Glutamatergic neuron (in vitro differentiated cells): ENCODE data around the gene LARP4B. TPM values are rescaled to one million over a fixed set of nuclear protein-coding genes. Genes with fewer than 3 reads are reported as not detected.
"Not testable (repeated sequence)": the region's sequence is repeated elsewhere in the genome, so short reads cannot be mapped to it uniquely, and the experiment has no call there.

Experiments used
- DNase-seq: peaks from one replicate; pipeline ENCODE4 v3.0.0; 2022
- H3K27ac Mint-ChIP-seq: one replicate; pipeline ENCODE4 v1.8.0; 2020; ENCODE audit warnings: mild to moderate bottlenecking, mixed read lengths, inconsistent platforms; ENCODE audit not compliant: unreplicated experiment
- H3K27me3 Mint-ChIP-seq: one replicate; pipeline ENCODE4 v1.8.0; 2020; ENCODE audit warnings: mild to moderate bottlenecking, moderate library complexity, mixed read lengths, inconsistent platforms; ENCODE audit not compliant: unreplicated experiment
- H3K36me3 Mint-ChIP-seq: one replicate; pipeline ENCODE4 v1.8.0; 2020; ENCODE audit warnings: mild to moderate bottlenecking, mixed read lengths, inconsistent platforms; ENCODE audit not compliant: unreplicated experiment
- H3K4me1 Mint-ChIP-seq: one replicate; pipeline ENCODE4 v1.8.0; 2020; ENCODE audit warnings: mild to moderate bottlenecking, low read depth, mixed read lengths, inconsistent platforms; ENCODE audit not compliant: unreplicated experiment
- H3K4me3 Mint-ChIP-seq: one replicate; pipeline ENCODE4 v1.8.0; 2020; ENCODE audit warnings: mild to moderate bottlenecking, mixed read lengths, inconsistent platforms; ENCODE audit not compliant: unreplicated experiment
- H3K9me3 Mint-ChIP-seq: one replicate; pipeline ENCODE4 v1.8.0; 2020; ENCODE audit warnings: mild to moderate bottlenecking, moderate library complexity, mixed read lengths, inconsistent platforms; ENCODE audit not compliant: unreplicated experiment
- total RNA-seq: library from RNA; stranded (reverse); fragmentation: NEBNext Ultra II Directional; extraction: Animal tissue kit (Norgen Biotek cat#: 25700); gene quantifications from one replicate; pipeline ENCODE4 v1.2.1, GENCODE V29; 2021; ENCODE audit not compliant: unreplicated experiment
- TF ChIP-seq, protein P1 (sequence below): fragments of 200-600 bp; sonication (generic); IDR thresholded peaks from one replicate; pipeline ENCODE4 v1.5.0; 2021; ENCODE audit not compliant: partially characterized antibody, unreplicated experiment

Gene LARP4B
- total RNA-seq, 1 donor from 2014 or later: 65.6 TPM

DNA sequence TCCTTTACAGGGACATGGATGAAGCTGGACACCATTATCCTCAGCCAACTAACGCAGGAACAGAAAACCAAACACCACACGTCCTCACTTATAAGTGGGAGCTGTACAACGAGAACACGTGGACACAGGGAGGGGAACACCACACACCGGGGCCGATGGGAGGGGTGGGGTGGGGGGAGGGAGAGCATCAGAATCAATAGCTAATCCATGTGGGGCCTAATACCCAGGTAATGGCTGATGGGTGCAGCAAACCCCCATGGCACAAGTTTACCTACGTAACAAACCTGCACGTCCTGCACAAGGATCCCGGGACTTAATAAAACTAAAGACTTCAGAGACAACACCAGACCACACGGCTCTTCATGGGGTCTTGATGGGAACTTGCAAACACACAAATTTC is 159.9 kb downstream of the LARP4B start:
- Mint-ChIP-seq H3K27me3 (peaks cover 4% of the 10 kb centered on the region), H3K4me1 (no peaks in the 10 kb centered on the region), H3K9me3 (peaks cover 8% of the 10 kb centered on the region), H3K27ac (no peak overlapping the region), H3K4me3 (no peak overlapping the region), H3K36me3 (peaks cover 9% of the 10 kb centered on the region)
- no peak for DNase-seq
- TF ChIP-seq, protein P1, sequence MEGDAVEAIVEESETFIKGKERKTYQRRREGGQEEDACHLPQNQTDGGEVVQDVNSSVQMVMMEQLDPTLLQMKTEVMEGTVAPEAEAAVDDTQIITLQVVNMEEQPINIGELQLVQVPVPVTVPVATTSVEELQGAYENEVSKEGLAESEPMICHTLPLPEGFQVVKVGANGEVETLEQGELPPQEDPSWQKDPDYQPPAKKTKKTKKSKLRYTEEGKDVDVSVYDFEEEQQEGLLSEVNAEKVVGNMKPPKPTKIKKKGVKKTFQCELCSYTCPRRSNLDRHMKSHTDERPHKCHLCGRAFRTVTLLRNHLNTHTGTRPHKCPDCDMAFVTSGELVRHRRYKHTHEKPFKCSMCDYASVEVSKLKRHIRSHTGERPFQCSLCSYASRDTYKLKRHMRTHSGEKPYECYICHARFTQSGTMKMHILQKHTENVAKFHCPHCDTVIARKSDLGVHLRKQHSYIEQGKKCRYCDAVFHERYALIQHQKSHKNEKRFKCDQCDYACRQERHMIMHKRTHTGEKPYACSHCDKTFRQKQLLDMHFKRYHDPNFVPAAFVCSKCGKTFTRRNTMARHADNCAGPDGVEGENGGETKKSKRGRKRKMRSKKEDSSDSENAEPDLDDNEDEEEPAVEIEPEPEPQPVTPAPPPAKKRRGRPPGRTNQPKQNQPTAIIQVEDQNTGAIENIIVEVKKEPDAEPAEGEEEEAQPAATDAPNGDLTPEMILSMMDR: no peak

DNA sequence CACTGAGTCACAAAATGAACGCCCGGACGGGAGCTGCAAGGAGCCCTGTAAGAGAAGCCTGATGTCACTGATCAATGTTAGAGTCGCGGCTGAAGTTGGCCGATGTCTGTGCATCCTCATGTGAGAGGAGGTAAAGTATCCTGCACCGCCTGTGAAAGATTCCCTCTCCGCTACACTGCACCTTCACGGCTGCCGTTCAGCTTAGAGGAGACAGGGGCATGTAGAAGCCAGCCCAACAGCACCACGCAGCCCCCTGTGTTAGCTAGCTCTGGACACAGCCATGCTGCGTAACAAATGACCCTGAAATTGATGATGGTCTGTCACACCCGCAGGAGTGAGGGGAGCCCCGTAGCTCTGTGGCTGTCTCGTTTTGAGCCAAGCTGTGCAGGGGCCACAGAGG is 160.5 kb downstream of the LARP4B start:
- Mint-ChIP-seq H3K27ac (no peak overlapping the region), H3K27me3 (peaks cover 4% of the 10 kb centered on the region), H3K4me3 (no peak overlapping the region), H3K9me3 (peaks cover 8% of the 10 kb centered on the region), H3K4me1 (no peaks in the 10 kb centered on the region), H3K36me3 (peaks cover 9% of the 10 kb centered on the region)
- TF ChIP-seq, protein P1: no peak
- DNase-seq: no peak

DNA sequence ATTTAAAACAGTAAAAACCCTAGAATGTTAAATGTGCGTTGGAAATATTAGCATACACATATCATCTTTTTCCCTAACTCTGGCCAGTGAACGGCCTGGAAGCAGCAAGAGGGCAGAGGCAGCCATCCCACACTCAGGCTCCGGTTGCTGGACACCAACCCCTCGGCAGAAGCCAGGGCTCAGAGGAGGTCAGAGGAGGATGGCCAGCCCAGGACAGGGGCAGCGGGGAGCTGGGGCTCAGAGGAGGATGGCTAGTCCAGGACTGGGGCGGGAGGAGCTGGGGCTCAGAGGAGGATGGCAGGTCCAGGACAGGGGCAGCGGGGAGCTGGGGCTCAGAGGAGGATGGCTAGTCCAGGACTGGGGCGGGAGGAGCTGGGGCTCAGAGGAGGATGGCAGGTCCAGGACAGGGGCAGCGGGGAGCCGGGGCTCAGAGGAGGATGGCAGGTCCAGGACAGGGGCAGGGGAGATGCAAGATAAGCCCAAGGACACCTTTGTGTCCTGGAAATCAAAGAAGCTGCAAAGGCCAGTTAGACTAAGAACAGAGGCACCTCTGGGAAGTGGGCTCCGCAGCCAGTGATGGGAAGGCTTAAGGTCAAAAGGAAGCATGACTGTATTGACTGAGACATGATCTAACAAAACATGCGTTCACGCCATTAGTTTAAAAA is 161.3 kb downstream of the LARP4B start:
- not testable (repeated sequence) for DNase-seq, H3K4me3 Mint-ChIP-seq, H3K9me3 Mint-ChIP-seq, H3K27ac Mint-ChIP-seq, H3K27me3 Mint-ChIP-seq, H3K4me1 Mint-ChIP-seq, H3K36me3 Mint-ChIP-seq

DNA sequence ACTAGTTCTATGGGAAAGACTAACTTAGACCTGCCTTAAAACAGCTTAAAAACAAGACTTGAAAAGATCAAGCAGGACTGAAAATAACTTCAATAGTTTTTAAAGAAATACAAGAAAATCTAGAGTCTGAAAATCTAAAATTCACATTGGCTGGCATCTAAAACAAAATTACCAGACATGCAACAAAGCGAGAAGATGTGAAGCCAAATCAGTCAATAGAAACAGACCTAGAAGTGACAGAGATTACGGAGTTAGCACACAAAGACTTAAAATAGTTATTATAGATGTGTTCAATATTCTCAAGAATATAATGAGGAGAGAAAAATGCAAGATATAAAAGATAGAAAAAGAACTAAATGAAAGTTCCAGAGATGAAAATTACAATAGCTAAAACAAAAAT is 163.7 kb downstream of the LARP4B start:
- Mint-ChIP-seq H3K4me3 (no peak overlapping the region), H3K36me3 (peaks cover 11% of the 10 kb centered on the region), H3K27ac (no peak overlapping the region), H3K27me3 (peaks cover 4% of the 10 kb centered on the region), H3K9me3 (peaks cover 7% of the 10 kb centered on the region), H3K4me1 (no peaks in the 10 kb centered on the region)
- DNase-seq: no peak
- TF ChIP-seq, protein P1: no peak

DNA sequence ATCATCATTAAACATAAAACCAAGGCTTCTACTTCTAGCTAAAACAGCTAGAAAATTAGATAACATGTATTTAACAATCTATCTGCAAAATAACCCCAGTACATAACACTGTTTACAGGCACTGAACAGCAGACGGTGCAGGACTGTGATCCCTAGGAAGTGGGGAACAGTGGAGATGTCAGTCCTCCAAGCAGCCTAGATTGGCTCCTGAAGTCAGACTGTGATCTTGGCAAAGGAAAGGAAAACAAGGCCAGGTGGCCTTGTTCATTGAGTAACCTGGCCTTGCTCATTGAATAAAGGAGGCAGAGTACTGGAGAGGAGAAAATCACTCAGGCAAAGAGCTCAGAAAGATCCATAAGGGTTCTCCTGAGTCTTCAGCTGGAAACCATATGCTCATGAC is 164.3 kb downstream of the LARP4B start:
- Mint-ChIP-seq H3K4me1 (no peaks in the 10 kb centered on the region), H3K27ac (no peak overlapping the region), H3K9me3 (peaks cover 7% of the 10 kb centered on the region), H3K36me3 (peaks cover 17% of the 10 kb centered on the region), H3K27me3 (peaks cover 4% of the 10 kb centered on the region), H3K4me3 (no peak overlapping the region)
- no peak for DNase-seq
- TF ChIP-seq, protein P1: no peak

DNA sequence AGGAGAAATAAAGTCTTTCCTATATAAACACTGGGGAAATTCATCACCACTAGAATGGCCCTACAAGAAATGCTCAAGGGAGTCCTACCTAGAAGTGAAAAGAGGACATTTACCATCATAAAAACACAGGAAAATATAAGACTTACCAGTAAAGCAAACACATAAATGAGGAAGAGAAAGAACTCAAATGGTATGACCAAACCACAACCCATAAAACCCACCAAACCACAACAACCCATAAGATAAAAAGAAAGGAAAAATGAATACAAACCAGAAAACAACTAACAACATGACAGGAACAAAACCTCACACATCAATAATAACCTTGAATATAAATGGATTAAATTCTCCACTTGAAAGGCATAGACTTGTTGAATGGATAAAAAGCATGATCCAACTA is 170.1 kb downstream of the LARP4B start:
- H3K27ac Mint-ChIP-seq: no peak overlapping the region

More for the DNA sequence above, 170.1 kb downstream of the LARP4B start:
- no peak for DNase-seq
- Mint-ChIP-seq H3K36me3 (peaks cover 25% of the 10 kb centered on the region), H3K4me3 (no peak overlapping the region), H3K27me3 (peaks cover 4% of the 10 kb centered on the region), H3K9me3 (peaks cover 9% of the 10 kb centered on the region), H3K4me1 (no peaks in the 10 kb centered on the region)
- TF ChIP-seq, protein P1: no peak
